ENCODE results near the gene PPP1R3A. TPM values are rescaled to one million over a fixed set of nuclear protein-coding genes. Genes with fewer than 3 reads are reported as not detected.
A peak's percentile ranks its signal among the peaks of the same experiment; 100 is the strongest.

Gene PPP1R3A
- total and polyA plus RNA-seq, 12 donors, result 6.6 to 156 (median 122) TPM

DNA sequence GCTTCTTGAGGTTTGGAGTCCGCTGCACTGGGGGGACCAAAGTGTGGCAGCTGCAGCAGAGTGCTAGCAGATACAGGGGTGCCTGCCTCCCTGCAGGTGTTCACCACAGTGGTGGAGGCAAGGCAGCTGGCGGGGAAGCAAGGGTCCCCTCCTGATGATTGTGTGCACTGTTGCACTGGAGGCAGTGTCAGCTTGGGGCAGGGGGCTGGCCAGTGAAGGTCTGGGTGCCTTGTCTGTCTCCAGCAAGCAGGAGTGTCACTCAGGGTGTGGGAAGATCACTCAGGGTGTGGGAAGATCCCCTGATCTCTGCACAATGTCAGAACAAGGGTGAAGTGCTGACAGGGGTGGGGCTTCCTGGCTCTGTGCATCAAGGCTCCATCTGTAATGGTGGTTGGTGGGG lies 36.3 kb upstream of the PPP1R3A start:
- H3K9me3 ChIP-seq, result peaks cover 0 to 70% (median 24%) of the 10 kb centered on the region in 11 donors
- TF ChIP-seq, protein P1, sequence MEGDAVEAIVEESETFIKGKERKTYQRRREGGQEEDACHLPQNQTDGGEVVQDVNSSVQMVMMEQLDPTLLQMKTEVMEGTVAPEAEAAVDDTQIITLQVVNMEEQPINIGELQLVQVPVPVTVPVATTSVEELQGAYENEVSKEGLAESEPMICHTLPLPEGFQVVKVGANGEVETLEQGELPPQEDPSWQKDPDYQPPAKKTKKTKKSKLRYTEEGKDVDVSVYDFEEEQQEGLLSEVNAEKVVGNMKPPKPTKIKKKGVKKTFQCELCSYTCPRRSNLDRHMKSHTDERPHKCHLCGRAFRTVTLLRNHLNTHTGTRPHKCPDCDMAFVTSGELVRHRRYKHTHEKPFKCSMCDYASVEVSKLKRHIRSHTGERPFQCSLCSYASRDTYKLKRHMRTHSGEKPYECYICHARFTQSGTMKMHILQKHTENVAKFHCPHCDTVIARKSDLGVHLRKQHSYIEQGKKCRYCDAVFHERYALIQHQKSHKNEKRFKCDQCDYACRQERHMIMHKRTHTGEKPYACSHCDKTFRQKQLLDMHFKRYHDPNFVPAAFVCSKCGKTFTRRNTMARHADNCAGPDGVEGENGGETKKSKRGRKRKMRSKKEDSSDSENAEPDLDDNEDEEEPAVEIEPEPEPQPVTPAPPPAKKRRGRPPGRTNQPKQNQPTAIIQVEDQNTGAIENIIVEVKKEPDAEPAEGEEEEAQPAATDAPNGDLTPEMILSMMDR (IDR thresholded peaks at IDR 0.05), result no peak

GRCh38 chr7:113953553-113953952 lies 34.7 kb upstream of the PPP1R3A start:
- TF ChIP-seq, protein P1 (IDR thresholded peaks at IDR 0.05), result no peak
- H3K27ac ChIP-seq, result no peak overlapping the region
- 73 to 78% methylated on average over 2 of the region's 2 CpGs for WGBS, 2 donors
- intact Hi-C loops (cut with DNase I), result no loop called here
- no peak for DNase-seq
- H3K36me3 ChIP-seq, result no peaks in the 10 kb centered on the region
- H3K4me1 ChIP-seq, result no peaks in the 10 kb centered on the region
- peaks cover 0 to 68% (median 24%) of the 10 kb centered on the region in 11 donors for H3K9me3 ChIP-seq
- no peak for ATAC-seq
- no peak overlapping the region for H3K4me3 ChIP-seq
- H3K27me3 ChIP-seq, result no peaks in the 10 kb centered on the region

More for the DNA sequence above, 36.3 kb upstream of the PPP1R3A start:
- DNase-seq (no peak), ATAC-seq (no peak)
- H3K27ac ChIP-seq, result no peak overlapping the region
- WGBS, 2 donors, result 80 to 84% methylated on average over 2 of the region's 2 CpGs
- no peaks in the 10 kb centered on the region for H3K27me3 ChIP-seq
- H3K36me3 ChIP-seq, result no peaks in the 10 kb centered on the region
- no peak overlapping the region for H3K4me3 ChIP-seq
- no peaks in the 10 kb centered on the region for H3K4me1 ChIP-seq
- intact Hi-C loops (cut with DNase I), result no loop called here

DNA sequence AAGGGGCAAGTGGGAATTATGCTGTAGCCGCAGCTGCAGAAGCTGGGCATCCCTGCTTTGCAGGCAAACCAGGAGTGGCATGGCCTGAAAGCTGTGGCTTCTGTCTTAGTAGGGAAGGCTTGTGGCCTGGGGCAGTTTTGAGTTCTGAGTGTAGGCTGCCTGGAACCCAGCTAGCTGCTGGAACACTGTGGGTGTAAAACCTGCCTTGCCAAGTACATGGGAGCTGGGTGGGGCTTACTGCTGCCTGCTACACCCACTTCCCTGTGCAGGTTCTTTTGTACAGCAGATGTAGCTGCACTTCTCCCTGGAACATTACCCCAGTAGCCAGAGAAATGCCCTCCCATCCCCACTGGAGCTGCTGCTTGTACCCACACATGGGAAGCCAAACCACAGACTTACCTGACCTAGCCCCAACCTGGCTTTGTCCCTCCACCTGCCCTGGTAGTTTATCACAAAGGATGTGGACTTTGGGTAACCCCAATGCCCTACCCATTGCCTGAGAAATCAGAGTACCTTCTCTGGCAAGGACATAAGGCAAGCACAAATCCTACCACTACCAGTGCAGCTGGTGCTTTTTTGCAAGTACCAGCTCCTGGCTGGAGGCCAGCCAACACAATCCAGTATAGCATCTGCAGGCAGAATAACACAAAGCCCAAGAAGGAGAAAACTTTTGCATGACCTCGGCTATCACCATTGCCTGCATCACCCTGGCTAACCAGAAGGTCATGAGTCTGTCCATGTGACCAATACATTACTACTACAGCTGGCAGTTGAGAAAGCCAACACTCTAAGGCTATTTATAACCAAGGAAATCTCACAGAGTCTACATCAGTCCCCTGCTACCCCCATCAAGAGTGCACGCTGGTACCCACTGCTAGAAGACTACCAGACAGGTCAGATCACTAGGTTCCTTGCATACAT lies 26.5 kb upstream of the PPP1R3A start:
- Histone ChIP-seq H3K27me3 (no peaks in the 10 kb centered on the region), H3K27ac (no peak overlapping the region), H3K4me1 (peaks cover 0 to 13% (median 0%) of the 10 kb centered on the region in 9 donors), H3K4me3 (no peak overlapping the region), H3K9me3 (peaks cover 0 to 27% (median 5%) of the 10 kb centered on the region in 11 donors), H3K36me3 (no peaks in the 10 kb centered on the region)
- DNase-seq (peak in 1 of 2 donors; percentile 14), ATAC-seq (peak; percentile 20 to 95 (median 86))
- intact Hi-C loops (cut with DNase I), result no loop called here
- TF ChIP-seq, protein P1 (IDR thresholded peaks at IDR 0.05), result no peak
- WGBS, 2 donors, result 56 to 61% methylated on average over 3 of the region's 3 CpGs

DNA sequence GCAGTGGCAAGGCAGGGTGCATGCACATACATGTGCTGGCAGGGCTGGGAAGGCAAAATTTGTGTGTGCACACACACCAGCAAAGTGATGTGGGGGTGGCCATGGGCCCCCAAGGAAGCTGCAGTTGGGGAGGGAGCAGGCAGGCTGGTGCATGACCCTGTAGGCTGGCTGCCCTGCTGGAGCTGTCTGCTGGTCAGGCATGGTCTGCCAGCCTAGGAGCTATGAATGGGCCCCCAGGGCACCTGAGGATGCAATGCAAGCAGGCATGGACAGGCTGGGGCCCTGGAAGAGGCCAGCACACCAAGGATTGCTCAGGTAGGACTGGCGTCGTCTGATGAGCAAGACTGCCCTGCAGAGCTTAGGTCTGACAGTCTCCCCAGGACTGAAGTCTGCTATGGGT lies 18.2 kb upstream of the PPP1R3A start:
- H3K9me3 ChIP-seq, result peaks cover 0 to 26% (median 0%) of the 10 kb centered on the region in 11 donors
- DNase-seq, result no peak
- H3K36me3 ChIP-seq, result no peaks in the 10 kb centered on the region
- no peak for ATAC-seq
- H3K4me3 ChIP-seq, result no peak overlapping the region
- H3K27me3 ChIP-seq, result no peaks in the 10 kb centered on the region
- 93 to 95% methylated on average over 2 of the region's 2 CpGs for WGBS, 2 donors
- H3K27ac ChIP-seq, result no peak overlapping the region
- intact Hi-C loops (cut with DNase I), result no loop called here
- H3K4me1 ChIP-seq, result no peaks in the 10 kb centered on the region
- TF ChIP-seq, protein P1 (IDR thresholded peaks at IDR 0.05), result no peak
